B cell (primary cell): Measurements from ENCODE around the gene CLDN6. TPM values are rescaled to one million over a fixed set of nuclear protein-coding genes. Genes with fewer than 3 reads are reported as not detected.

ENCODE experiments used
- ATAC-seq: fragments of 200-7000 bp; cut with Tn5 transposase; one replicate; pipeline ENCODE4 v1.10.0; 2021; ENCODE audit warnings: low read depth, mild to moderate bottlenecking, moderate number of reproducible peaks, moderate library complexity
- CTCF ChIA-PET: fragments of 350-600 bp; sonication (Branson Sonifier 250); formaldehyde crosslinking; loops from one replicate; lab custom pipeline; 2021; ENCODE audit warnings: antibody characterized with exemption, inconsistent platforms; lab: Charles Lee
- POLR2A ChIA-PET: fragments of 350-600 bp; sonication (Branson Sonifier 250); formaldehyde crosslinking; loops from one replicate; lab custom pipeline; 2021; ENCODE audit warnings: antibody characterized with exemption; lab: Charles Lee
- DNase-seq: peaks from one replicate; pipeline ENCODE4 v3.0.0; 2013
- H2AFZ ChIP-seq: 2 replicates; pipeline ENCODE4 v1.6.1; 2012; ENCODE audit warnings: mild to moderate bottlenecking, low read depth, low read length; ENCODE audit not compliant: insufficient read depth, poor library complexity, severe bottlenecking
- H3K27ac ChIP-seq, 2 donors: 1 replicate in 1 of 2; 2 replicates in 1 of 2; pipeline ENCODE4 v1.5.1; 2012 to 2013; ENCODE audit warnings: low read length in 2 of 2, mild to moderate bottlenecking in 2 of 2, moderate library complexity in 1 of 2
- H3K27me3 ChIP-seq, 4 experiments: fragments of 200-600 bp in 1 of 4; sonication (generic) in 1 of 4; replicated peaks in 1 of 4; 1 replicate in 2 of 4; 2 replicates in 2 of 4; pipeline versions ENCODE4 v1.6.1 to v1.7.0; 2013 to 2016; ENCODE audit warnings: low read length in 3 of 4, mild to moderate bottlenecking in 2 of 4, mixed read lengths in 1 of 4, moderate library complexity in 1 of 4; ENCODE audit not compliant: insufficient read depth in 4 of 4, control insufficient read depth in 3 of 4; ENCODE audit errors: control extremely low read depth in 1 of 4
- H3K36me3 ChIP-seq, 2 experiments: replicated peaks in 1 of 2; 1 replicate in 1 of 2; 2 replicates in 1 of 2; pipeline versions ENCODE4 v1.6.1 to v1.7.1; 2013; ENCODE audit warnings: low read length in 1 of 2; ENCODE audit not compliant: insufficient read depth in 2 of 2, control insufficient read depth in 1 of 2; ENCODE audit errors: control extremely low read depth in 1 of 2, extremely low read depth in 1 of 2
- H3K4me1 ChIP-seq, 2 donors: fragments of 200-600 bp in 1 of 2; sonication (generic) in 1 of 2; 1 replicate in 1 of 2; 2 replicates in 1 of 2; pipeline versions ENCODE4 v1.5.1 to v1.6.1; 2013 to 2017; ENCODE audit warnings: low read length in 2 of 2; ENCODE audit not compliant: control insufficient read depth in 2 of 2, insufficient read depth in 2 of 2
- H3K4me2 ChIP-seq: replicated peaks from 2 replicates; pipeline ENCODE3; 2012; ENCODE audit warnings: mild to moderate bottlenecking, low read depth, low read length; ENCODE audit not compliant: poor library complexity, severe bottlenecking
- H3K4me3 ChIP-seq, 5 experiments: fragments of 200-600 bp in 1 of 5; sonication (generic) in 1 of 5; 1 replicate in 3 of 5; 2 replicates in 2 of 5; pipeline versions ENCODE4 v1.5.1 to v1.7.0; 2011 to 2016; ENCODE audit warnings: low read length in 4 of 5, mild to moderate bottlenecking in 4 of 5, low read depth in 2 of 5, control low read depth in 1 of 5, moderate library complexity in 1 of 5; ENCODE audit not compliant: insufficient read depth in 1 of 5; ENCODE audit errors: control extremely low read depth in 1 of 5, extremely low read depth in 1 of 5
- H3K79me2 ChIP-seq: fragments of 200-600 bp; sonication (generic); one replicate; pipeline ENCODE4 v1.6.0; 2016; ENCODE audit warnings: low read length; ENCODE audit not compliant: control insufficient read depth, insufficient read depth
- H3K9ac ChIP-seq: fragments of 200-600 bp; sonication (generic); 2 replicates; pipeline ENCODE4 v1.6.1; 2017; ENCODE audit warnings: mild to moderate bottlenecking, low read length, moderate library complexity
- H3K9me3 ChIP-seq, 3 donors: one replicate each; pipeline versions ENCODE4 v1.6.1 to v1.7.1; 2013; ENCODE audit warnings: low read length in 2 of 3; ENCODE audit not compliant: control insufficient read depth in 2 of 3, insufficient read depth in 1 of 3; ENCODE audit errors: control extremely low read depth in 1 of 3
- H4K20me1 ChIP-seq: 2 replicates; pipeline ENCODE4 v1.6.0; 2012; ENCODE audit warnings: mild to moderate bottlenecking, low read length; ENCODE audit not compliant: insufficient read depth, control insufficient read depth, poor library complexity, severe bottlenecking
- H3K27ac Mint-ChIP-seq: one replicate; pipeline ENCODE4 v1.8.0; 2021; ENCODE audit warnings: mixed read lengths
- H3K27me3 Mint-ChIP-seq: one replicate; pipeline ENCODE4 v1.8.0; 2021; ENCODE audit warnings: mixed read lengths
- H3K4me1 Mint-ChIP-seq: one replicate; pipeline ENCODE4 v1.8.0; 2021; ENCODE audit warnings: mixed read lengths
- H3K4me3 Mint-ChIP-seq: one replicate; pipeline ENCODE4 v1.8.0; 2021; ENCODE audit warnings: mixed read lengths
- H3K9me3 Mint-ChIP-seq: one replicate; pipeline ENCODE4 v1.8.0; 2022; ENCODE audit warnings: mixed read lengths; ENCODE audit not compliant: insufficient read depth
- EZH2 ChIP-seq: IDR thresholded peaks from 2 replicates; pipeline ENCODE4 v1.6.1; 2012; ENCODE audit warnings: borderline replicate concordance, low read depth, mild to moderate bottlenecking, moderate library complexity, low read length; ENCODE audit not compliant: insufficient read depth, poor library complexity, severe bottlenecking
- WGBS: methylation state at CpG from one replicate; pipeline ENCODE4 v1.1.5; 2013; ENCODE audit warnings: missing lambda C conversion rate; ENCODE audit not compliant: insufficient coverage; 5-methylcytosine and 5-hydroxymethylcytosine counted together
- intact Hi-C: fragments of 100-400 bp; cut with micrococcal nuclease; formaldehyde crosslinking; loops from one replicate; pipeline ENCODE4 v1.10.0; 2022
- polyA plus RNA-seq: library from polyadenylated mRNA; depleted of rRNA; stranded (reverse); fragments of >200 nt; gene quantifications from 2 replicates; pipeline ENCODE4 v1.2.3, GENCODE V29; 2012
- total RNA-seq, 2 donors: library from RNA; stranded (reverse); fragments of 120-200 nt in 1 of 2; gene quantifications; 1 replicate in 1 of 2; 2 replicates in 1 of 2; pipeline versions ENCODE4 v1.2.3 to v1.2.4, GENCODE V29; 2013 to 2022
- TF ChIP-seq, protein P1 (sequence below): fragments of 200-600 bp; IDR thresholded peaks from one replicate; pipeline ENCODE4 v1.8.0; 2022; ENCODE audit warnings: antibody characterized with exemption, mild to moderate bottlenecking

CLDN6 gene
- total and polyA plus RNA-seq, 2 donors (not counting 1 experiment from before 2014, with no cell fraction given) = not detected

DNA sequence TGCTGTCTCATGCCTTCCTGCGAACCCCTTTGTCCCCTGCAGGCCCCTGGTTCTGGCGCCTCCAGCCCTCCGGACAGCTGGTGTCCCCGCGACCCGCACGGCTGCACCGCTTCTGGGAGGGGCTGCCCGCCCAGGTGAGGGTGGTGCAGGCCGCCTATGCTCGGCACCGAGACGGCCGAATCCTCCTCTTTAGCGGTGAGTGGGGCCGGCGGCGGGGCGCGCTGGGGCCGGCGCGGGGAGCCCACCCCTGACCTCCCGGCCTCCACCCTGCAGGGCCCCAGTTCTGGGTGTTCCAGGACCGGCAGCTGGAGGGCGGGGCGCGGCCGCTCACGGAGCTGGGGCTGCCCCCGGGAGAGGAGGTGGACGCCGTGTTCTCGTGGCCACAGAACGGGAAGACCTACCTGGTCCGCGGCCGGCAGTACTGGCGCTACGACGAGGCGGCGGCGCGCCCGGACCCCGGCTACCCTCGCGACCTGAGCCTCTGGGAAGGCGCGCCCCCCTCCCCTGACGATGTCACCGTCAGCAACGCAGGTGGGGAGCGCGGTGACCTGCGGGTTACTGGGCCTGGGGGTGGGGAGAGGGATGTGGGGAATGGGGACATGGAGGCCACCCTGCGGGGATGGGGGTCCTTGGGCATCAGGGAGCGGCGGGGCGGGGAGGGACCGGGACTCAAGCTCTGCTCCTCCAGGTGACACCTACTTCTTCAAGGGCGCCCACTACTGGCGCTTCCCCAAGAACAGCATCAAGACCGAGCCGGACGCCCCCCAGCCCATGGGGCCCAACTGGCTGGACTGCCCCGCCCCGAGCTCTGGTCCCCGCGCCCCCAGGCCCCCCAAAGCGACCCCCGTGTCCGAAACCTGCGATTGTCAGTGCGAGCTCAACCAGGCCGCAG, 40.4 kb upstream of the CLDN6 start:
- peaks cover 20 to 22% of the 10 kb centered on the region in 2 donors for H3K4me1 ChIP-seq
- H4K20me1 ChIP-seq = no peaks in the 10 kb centered on the region
- H2AFZ ChIP-seq = peak overlapping the region; percentile 98
- intact Hi-C loops = loop anchor here (1.0 to 2.0 kb wide), 6 partner anchors 18 to 108 kb away; partner anchors contain the start of gene THOC6
- CTCF ChIA-PET = interaction anchor here (0.7 to 6.5 kb wide), 23 partner anchors 10 to 399 kb away, joined by 3 to 140 read pairs (median 6); partner anchors contain the start of genes HCFC1R1, THOC6 and ZNF213
- H3K36me3 ChIP-seq = no peaks in the 10 kb centered on the region
- peak overlapping the region; percentile 53 for H3K27ac Mint-ChIP-seq
- POLR2A ChIA-PET = interaction anchor here (0.5 to 2.1 kb wide), 8 partner anchors 35 to 1123 kb away, joined by 3 to 13 read pairs (median 8); partner anchors contain the start of gene ZNF213
- no peaks in the 10 kb centered on the region for H3K27me3 Mint-ChIP-seq
- DNase-seq = peak; percentile 67
- no peaks in the 10 kb centered on the region for H3K9me3 ChIP-seq
- no peaks in the 10 kb centered on the region for H3K79me2 ChIP-seq
- H3K4me1 Mint-ChIP-seq = peaks cover 24% of the 10 kb centered on the region
- H3K4me2 ChIP-seq = peak overlapping the region; percentile 99
- ATAC-seq = peak; percentile 25
- peak overlapping the region; percentile 83 for H3K9ac ChIP-seq
- H3K27me3 ChIP-seq = peaks cover 0 to 6% (median 0%) of the 10 kb centered on the region in 4 experiments
- no peaks in the 10 kb centered on the region for H3K9me3 Mint-ChIP-seq
- 8% methylated on average over 74 of the region's 77 CpGs for WGBS
- peak overlapping the region; percentile 87 for H3K4me3 Mint-ChIP-seq
- H3K4me3 ChIP-seq = peak overlapping the region in 4 of 5 experiments; percentile 75 to 93 (median 82)
- TF ChIP-seq EZH2 = no peak
- TF ChIP-seq, protein P1, sequence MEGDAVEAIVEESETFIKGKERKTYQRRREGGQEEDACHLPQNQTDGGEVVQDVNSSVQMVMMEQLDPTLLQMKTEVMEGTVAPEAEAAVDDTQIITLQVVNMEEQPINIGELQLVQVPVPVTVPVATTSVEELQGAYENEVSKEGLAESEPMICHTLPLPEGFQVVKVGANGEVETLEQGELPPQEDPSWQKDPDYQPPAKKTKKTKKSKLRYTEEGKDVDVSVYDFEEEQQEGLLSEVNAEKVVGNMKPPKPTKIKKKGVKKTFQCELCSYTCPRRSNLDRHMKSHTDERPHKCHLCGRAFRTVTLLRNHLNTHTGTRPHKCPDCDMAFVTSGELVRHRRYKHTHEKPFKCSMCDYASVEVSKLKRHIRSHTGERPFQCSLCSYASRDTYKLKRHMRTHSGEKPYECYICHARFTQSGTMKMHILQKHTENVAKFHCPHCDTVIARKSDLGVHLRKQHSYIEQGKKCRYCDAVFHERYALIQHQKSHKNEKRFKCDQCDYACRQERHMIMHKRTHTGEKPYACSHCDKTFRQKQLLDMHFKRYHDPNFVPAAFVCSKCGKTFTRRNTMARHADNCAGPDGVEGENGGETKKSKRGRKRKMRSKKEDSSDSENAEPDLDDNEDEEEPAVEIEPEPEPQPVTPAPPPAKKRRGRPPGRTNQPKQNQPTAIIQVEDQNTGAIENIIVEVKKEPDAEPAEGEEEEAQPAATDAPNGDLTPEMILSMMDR = no peak
- peak overlapping the region; percentile 38 to 74 for H3K27ac ChIP-seq
